NB4 (cell line): ENCODE results near the gene PSMD4.
"Not testable (repeated sequence)": the region's sequence is repeated elsewhere in the genome, so short reads cannot be mapped to it uniquely, and the experiment has no call there.

ENCODE experiments used
- DNase-seq: peaks from one replicate; pipeline ENCODE4 v3.0.0; 2010; ENCODE audit warnings: low read depth
- H3K4me3 ChIP-seq: one replicate; pipeline ENCODE4 v1.5.1; 2011; ENCODE audit warnings: mild to moderate bottlenecking, low read depth, low read length, moderate library complexity
- CTCF ChIP-seq: IDR thresholded peaks from one replicate; pipeline ENCODE4 v1.5.1; 2012; ENCODE audit warnings: low read depth, low read length
- MAX ChIP-seq: IDR thresholded peaks from 2 replicates; pipeline ENCODE4 v1.6.1; 2011; ENCODE audit warnings: low read depth, low read length
- MYC ChIP-seq: IDR thresholded peaks from 2 replicates; pipeline ENCODE4 v1.6.1; 2011; ENCODE audit warnings: low read depth, low read length
- POLR2A ChIP-seq: IDR thresholded peaks from 2 replicates; pipeline ENCODE4 v1.6.1; 2011; ENCODE audit warnings: mild to moderate bottlenecking; ENCODE audit not compliant: insufficient read length; ENCODE audit errors: extremely low read depth

PSMD4 gene

GRCh38 chr1:151254217-151255213, at the start of gene PSMD4:
Gene PSMD4 (plus strand): TSS chr1:151254734. CDS start chr1:151254783, 49 bp downstream.
- TF ChIP-seq CTCF (no peak), POLR2A (peak; percentile 95), MAX (peak; percentile 50; the same call in 1 of the 2 replicates), MYC (peak; percentile 77)
- peak within 1 kb of the TSS; percentile 87 for H3K4me3 ChIP-seq
- DNase-seq: peak; percentile 98

- not testable (repeated sequence) for DNase-seq, H3K4me3 ChIP-seq
These were observed 49.1 kb upstream of the PSMD4 start for GRCh38 chr1:151205381-151205965.

- no peak for DNase-seq
- H3K4me3 ChIP-seq: no peak overlapping the region
- TF ChIP-seq MYC: no peak
These were observed 43.7 kb upstream of the PSMD4 start for GRCh38 chr1:151210830-151211229.

- H3K4me3 ChIP-seq: no peak overlapping the region
- TF ChIP-seq MYC (no peak), MAX (no peak), CTCF (no peak), POLR2A (no peak)
- no peak for DNase-seq
These were observed 42.4 kb upstream of the PSMD4 start for GRCh38 chr1:151211972-151212705.

GRCh38 chr1:151213560-151213959, 41.0 kb upstream of the PSMD4 start:
- TF ChIP-seq CTCF (no peak), POLR2A (no peak), MYC (no peak), MAX (no peak)
- no peak overlapping the region for H3K4me3 ChIP-seq

GRCh38 chr1:151221616-151222015, 32.9 kb upstream of the PSMD4 start:
- DNase-seq: no peak
- H3K4me3 ChIP-seq: no peak overlapping the region
- TF ChIP-seq CTCF (no peak), MYC (no peak), MAX (no peak), POLR2A (no peak)

More at GRCh38 chr1:151213560-151213959, 41.0 kb upstream of the PSMD4 start:
- no peak for DNase-seq
